ENCODE measurements around the gene ELL2.
"Not testable (repeated sequence)": the region's sequence is repeated elsewhere in the genome, so short reads cannot be mapped to it uniquely, and the experiment has no call there.

Gene ELL2

GRCh38 chr5:95880081-95880926 is 81.3 kb downstream of the ELL2 start:
- DNase-seq (ENCODE audit: low read depth): no peak

DNA sequence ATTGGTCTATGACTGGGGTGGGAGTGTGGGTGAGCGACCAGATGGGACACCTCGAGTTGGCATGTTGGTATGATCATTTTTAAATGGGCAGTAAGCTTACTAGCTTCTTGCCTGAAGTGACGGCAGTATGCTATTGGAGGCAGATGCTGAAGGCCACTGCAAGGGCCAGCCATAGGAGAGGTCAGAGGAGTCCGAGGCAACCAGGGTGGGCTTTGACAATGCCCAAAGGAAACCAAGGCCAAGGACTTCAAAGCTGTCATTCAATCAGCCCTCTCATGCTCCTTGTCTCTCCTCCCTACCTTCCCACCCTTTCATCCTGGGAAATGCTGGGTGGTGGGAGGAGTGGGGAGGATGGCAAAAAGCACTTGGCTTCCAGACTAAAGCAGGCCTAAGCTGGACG is 82.0 kb downstream of the ELL2 start:
- DNase-seq (ENCODE audit: low read depth): no peak

- DNase-seq (ENCODE audit: low read depth): no peak
These were observed 83.0 kb downstream of the ELL2 start for GRCh38 chr5:95878417-95879323.

GRCh38 chr5:95876782-95877181 is 84.9 kb downstream of the ELL2 start:
- no peak for DNase-seq (ENCODE audit: low read depth)

DNA sequence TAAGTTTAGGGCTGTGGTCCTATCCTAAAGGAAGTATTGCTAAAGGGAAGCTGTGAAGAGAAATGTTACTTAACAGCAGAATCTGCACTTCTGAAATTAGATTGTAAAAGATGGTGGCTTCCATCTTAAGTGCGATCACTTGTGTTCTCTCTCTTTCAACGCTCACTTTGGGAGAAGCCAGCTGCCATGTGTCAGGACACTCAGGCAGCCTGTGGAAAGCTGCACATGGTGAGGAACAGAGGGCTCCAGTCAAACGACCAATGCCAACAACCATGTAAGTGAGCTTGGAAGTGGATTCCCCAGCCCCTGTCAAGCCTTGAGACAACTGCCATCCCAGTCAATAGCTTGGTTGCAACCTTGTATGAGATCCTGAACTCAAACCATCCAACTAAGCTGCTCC is 87.4 kb downstream of the ELL2 start:
- DNase-seq (ENCODE audit: low read depth): no peak

DNA sequence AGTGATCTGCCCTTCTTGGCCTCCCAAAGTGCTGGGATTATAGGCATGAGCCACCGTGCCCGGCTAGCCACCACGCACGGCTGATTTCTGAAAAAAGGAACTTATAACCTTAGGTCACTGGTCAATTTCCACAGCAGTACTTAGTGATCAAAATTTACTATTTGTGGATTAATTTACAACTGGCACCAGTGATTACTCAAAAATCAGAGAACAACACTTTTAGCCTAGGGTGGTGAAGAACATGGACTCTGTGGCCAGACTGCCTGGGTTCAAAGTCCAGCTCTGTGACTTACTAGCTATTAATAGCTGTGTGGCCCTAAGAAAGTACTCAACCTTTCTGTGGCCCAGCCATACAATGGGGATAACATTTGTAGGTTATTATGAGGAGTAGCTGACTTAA is 88.3 kb downstream of the ELL2 start:
- no peak for DNase-seq (ENCODE audit: low read depth)

- DNase-seq (ENCODE audit: low read depth): no peak
These were observed 89.0 kb downstream of the ELL2 start for GRCh38 chr5:95872346-95873268.

GRCh38 chr5:95871146-95871806 is 90.4 kb downstream of the ELL2 start:
- DNase-seq (ENCODE audit: low read depth): no peak

DNA sequence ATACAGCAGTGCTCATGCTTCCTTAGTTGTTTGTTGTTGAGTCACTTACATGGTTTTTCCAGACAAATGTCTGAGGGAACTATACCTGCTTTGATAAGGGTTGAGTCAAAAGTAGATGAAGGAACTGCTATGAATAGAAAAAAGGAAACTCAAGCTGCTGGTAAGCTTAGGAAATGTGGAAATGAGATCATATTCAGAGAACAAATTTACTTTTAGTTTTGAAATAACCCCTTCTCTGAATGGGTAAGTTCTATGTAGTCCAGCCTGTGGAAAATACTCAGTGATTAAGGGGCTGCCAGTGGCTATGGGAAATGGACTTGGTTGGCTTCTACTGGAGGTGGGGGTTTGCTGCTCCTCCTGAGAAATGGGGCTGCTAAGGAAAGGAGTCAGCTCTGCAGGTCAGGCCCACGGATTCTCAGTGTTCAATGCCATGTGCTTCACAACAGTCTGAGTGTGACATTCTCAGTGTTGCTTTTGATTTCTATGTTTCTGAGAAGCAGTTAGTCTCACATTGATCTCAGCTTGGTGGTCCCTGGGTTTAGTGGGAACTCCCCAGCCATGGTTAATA is 91.5 kb downstream of the ELL2 start:
- DNase-seq (ENCODE audit: low read depth): no peak

DNA sequence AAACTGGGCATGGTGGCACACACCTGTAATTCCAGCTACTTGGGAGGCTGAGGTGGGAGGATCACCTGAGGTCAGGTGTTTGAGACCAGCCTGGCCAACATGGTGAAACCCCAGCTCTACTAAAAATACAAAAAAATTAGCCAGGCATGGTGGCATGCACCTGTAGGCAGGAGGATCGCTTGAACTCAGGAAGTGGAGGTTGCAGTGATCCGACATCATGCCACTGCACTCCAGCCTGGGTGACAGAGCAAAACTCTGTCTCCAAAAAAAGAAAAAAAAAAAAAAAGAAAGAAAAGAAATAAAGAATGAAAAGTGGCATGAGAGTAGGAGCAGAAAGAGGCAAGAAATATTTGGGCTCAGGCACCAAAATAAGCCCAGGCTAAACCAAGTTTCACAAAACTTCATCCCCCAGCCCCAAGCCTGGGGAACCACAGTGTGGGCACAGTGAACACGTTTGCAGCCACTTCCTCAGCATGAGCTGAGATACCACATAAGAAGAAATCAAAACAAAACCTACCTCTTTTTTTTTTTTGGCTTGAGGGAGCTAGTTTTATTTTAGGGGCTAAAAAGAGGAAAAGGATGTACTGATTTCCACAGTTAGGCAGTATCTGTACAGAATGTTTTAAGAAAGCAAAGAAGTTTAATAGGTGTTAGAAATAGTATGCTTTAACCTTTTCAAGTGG is 92.3 kb downstream of the ELL2 start:
- not testable (repeated sequence) for DNase-seq (ENCODE audit: low read depth)

- DNase-seq (ENCODE audit: low read depth): no peak
These were observed 93.5 kb downstream of the ELL2 start for GRCh38 chr5:95868136-95868535.

GRCh38 chr5:95866435-95867040 is 95.1 kb downstream of the ELL2 start:
- DNase-seq (ENCODE audit: low read depth): no peak

GRCh38 chr5:95864944-95865504 is 96.6 kb downstream of the ELL2 start:
- DNase-seq (ENCODE audit: low read depth): no peak

GRCh38 chr5:95864456-95864855 is 97.2 kb downstream of the ELL2 start:
- no peak for DNase-seq (ENCODE audit: low read depth)

GRCh38 chr5:95863383-95863757 is 98.3 kb downstream of the ELL2 start:
- DNase-seq (ENCODE audit: low read depth): no peak

GRCh38 chr5:95862671-95863382 is 98.8 kb downstream of the ELL2 start:
- DNase-seq (ENCODE audit: low read depth): no peak

GRCh38 chr5:95861864-95862561 is 99.6 kb downstream of the ELL2 start:
- DNase-seq (ENCODE audit: low read depth): no peak

DNA sequence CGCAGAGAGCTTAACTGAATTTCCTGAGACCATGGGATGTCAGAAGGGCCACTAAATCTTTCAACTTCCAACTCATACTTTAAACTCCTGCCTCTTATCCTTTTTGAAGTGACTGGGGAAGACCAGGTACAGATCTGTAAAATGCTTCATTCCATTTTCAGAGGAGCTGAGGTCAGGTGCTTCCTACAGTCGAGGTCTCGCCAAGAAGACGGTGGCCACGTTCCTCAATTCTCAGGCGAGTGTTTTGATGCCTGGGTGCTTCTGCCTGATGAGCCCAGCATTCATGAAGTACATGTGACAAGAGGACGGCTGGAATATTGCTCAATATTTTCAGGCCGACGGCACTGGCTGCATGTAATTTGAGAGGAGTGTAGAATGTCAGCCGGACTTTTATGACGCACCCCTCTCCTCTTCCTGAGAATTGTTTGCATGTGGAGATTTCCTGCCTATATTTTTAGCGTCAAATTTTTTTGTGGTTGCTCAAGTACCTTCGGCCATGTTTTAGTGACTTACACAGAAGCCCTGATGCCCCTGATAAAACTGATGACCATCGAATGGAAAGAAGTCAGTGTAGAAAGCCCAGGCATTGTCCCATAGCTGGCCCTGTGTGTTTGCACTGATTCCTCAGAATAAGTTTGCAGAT is 100.3 kb downstream of the ELL2 start:
- DNase-seq (ENCODE audit: low read depth): peak; percentile 79

Data from HS-27A (cell line).